ENCODE results near the gene FAM193B. TPM values are rescaled to one million over a fixed set of nuclear protein-coding genes. Genes with fewer than 3 reads are reported as not detected.
"Not testable (repeated sequence)": the region's sequence is repeated elsewhere in the genome, so short reads cannot be mapped to it uniquely, and the experiment has no call there.

Gene FAM193B
- total RNA-seq, 1 donor from 2014 or later, result 79.1 TPM

DNA sequence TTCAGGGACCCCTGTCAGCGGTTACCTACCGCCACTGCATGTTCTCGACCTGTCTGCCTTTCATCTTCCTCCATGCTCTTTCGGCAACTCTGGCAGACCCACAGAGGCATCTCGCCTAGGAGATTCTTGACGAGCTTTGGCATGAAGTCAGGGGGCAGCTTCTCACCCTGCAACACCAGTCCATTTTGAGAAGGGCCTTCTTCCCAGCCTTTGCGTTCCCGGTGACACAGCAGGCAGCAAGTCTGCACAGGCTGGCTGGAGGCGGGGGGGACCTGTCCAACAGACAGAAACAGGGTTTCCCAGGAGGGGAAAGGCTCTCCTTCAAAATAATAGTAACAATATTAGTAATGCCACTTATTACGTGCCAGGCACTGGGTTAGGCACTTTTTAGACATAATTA is 15.5 kb downstream of the FAM193B start:
- peaks cover 7% of the 10 kb centered on the region for H3K36me3 Mint-ChIP-seq (ENCODE audit: low read depth)
- peaks cover 83% of the 10 kb centered on the region for H3K4me1 Mint-ChIP-seq (ENCODE audit: low read depth)
- no peak overlapping the region for H3K4me3 Mint-ChIP-seq (ENCODE audit: unreplicated experiment)
- no peaks in the 10 kb centered on the region for H3K9me3 Mint-ChIP-seq (ENCODE audit: low read depth)
- H3K27ac Mint-ChIP-seq (ENCODE audit: unreplicated experiment), result peak overlapping the region; percentile 98
- DNase-seq (ENCODE audit: low spot score), result no peak
- TF ChIP-seq, protein P1, sequence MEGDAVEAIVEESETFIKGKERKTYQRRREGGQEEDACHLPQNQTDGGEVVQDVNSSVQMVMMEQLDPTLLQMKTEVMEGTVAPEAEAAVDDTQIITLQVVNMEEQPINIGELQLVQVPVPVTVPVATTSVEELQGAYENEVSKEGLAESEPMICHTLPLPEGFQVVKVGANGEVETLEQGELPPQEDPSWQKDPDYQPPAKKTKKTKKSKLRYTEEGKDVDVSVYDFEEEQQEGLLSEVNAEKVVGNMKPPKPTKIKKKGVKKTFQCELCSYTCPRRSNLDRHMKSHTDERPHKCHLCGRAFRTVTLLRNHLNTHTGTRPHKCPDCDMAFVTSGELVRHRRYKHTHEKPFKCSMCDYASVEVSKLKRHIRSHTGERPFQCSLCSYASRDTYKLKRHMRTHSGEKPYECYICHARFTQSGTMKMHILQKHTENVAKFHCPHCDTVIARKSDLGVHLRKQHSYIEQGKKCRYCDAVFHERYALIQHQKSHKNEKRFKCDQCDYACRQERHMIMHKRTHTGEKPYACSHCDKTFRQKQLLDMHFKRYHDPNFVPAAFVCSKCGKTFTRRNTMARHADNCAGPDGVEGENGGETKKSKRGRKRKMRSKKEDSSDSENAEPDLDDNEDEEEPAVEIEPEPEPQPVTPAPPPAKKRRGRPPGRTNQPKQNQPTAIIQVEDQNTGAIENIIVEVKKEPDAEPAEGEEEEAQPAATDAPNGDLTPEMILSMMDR (IDR thresholded peaks at IDR 0.05), result no peak
- no peaks in the 10 kb centered on the region for H3K27me3 Mint-ChIP-seq (ENCODE audit: low read depth)

GRCh38 chr5:177537389-177538361 is 16.7 kb downstream of the FAM193B start:
- no peak for DNase-seq (ENCODE audit: low spot score)
- TF ChIP-seq, protein P1 (IDR thresholded peaks at IDR 0.05), result no peak
- Mint-ChIP-seq H3K36me3 (ENCODE audit: low read depth) (peaks cover 12% of the 10 kb centered on the region), H3K4me1 (ENCODE audit: low read depth) (peaks cover 75% of the 10 kb centered on the region), H3K9me3 (ENCODE audit: low read depth) (no peaks in the 10 kb centered on the region), H3K27me3 (ENCODE audit: low read depth) (no peaks in the 10 kb centered on the region), H3K27ac (ENCODE audit: unreplicated experiment) (peak overlapping the region; percentile 98), H3K4me3 (ENCODE audit: unreplicated experiment) (peak overlapping the region; percentile 38)

- DNase-seq (ENCODE audit: low spot score), result no peak
- no peaks in the 10 kb centered on the region for H3K9me3 Mint-ChIP-seq (ENCODE audit: low read depth)
- H3K4me1 Mint-ChIP-seq (ENCODE audit: low read depth), result peaks cover 73% of the 10 kb centered on the region
- TF ChIP-seq, protein P1 (IDR thresholded peaks at IDR 0.05), result no peak
- no peak overlapping the region for H3K4me3 Mint-ChIP-seq (ENCODE audit: unreplicated experiment)
- no peaks in the 10 kb centered on the region for H3K27me3 Mint-ChIP-seq (ENCODE audit: low read depth)
- H3K36me3 Mint-ChIP-seq (ENCODE audit: low read depth), result peaks cover 16% of the 10 kb centered on the region
- peak overlapping the region; percentile 98 for H3K27ac Mint-ChIP-seq (ENCODE audit: unreplicated experiment)
Measured at GRCh38 chr5:177536386-177536785, 18.0 kb downstream of the FAM193B start.

DNA sequence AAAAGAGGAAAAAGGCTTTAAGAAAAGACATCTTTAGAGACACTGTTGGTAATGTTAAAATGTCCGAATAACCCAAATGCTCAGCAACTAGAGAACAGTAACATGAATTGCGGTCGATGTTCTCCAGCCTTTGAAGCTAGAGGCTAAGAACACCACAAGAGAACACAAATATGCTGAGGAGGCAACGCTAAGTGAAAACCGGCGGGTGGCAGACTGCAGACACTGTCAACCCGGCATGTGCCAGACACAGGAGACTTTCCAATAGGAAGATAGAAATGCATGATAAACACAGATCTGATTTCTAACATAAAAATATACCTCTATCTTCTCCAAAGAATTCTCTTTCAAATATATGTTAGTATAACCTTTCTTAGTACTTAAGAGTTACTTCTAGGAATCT is 19.2 kb downstream of the FAM193B start:
- Mint-ChIP-seq H3K4me1 (ENCODE audit: low read depth) (peaks cover 72% of the 10 kb centered on the region), H3K9me3 (ENCODE audit: low read depth) (no peaks in the 10 kb centered on the region), H3K27me3 (ENCODE audit: low read depth) (no peaks in the 10 kb centered on the region), H3K36me3 (ENCODE audit: low read depth) (peaks cover 25% of the 10 kb centered on the region), H3K4me3 (ENCODE audit: unreplicated experiment) (no peak overlapping the region), H3K27ac (ENCODE audit: unreplicated experiment) (peak overlapping the region; percentile 83)
- TF ChIP-seq, protein P1 (IDR thresholded peaks at IDR 0.05), result peak; percentile 28
- no peak for DNase-seq (ENCODE audit: low spot score)

- DNase-seq (ENCODE audit: low spot score); H3K27ac Mint-ChIP-seq (ENCODE audit: unreplicated experiment); H3K4me3 Mint-ChIP-seq (ENCODE audit: unreplicated experiment); H3K9me3 Mint-ChIP-seq (ENCODE audit: low read depth); H3K27me3 Mint-ChIP-seq (ENCODE audit: low read depth): not testable (repeated sequence)
- Mint-ChIP-seq H3K4me1 (ENCODE audit: low read depth) (peaks cover 66% of the 10 kb centered on the region), H3K36me3 (ENCODE audit: low read depth) (peaks cover 28% of the 10 kb centered on the region)
Measured at GRCh38 chr5:177534433-177534832, 19.9 kb downstream of the FAM193B start.
